Measurements from ENCODE around the gene TRIM49. TPM values are rescaled to one million over a fixed set of nuclear protein-coding genes. Genes with fewer than 3 reads are reported as not detected.
"Not testable (repeated sequence)": the region's sequence is repeated elsewhere in the genome, so short reads cannot be mapped to it uniquely, and the experiment has no call there.

The TRIM49 gene
- total RNA-seq, 1 donor from 2014 or later, result 0.32 TPM

- not testable (repeated sequence) for H3K27ac ChIP-seq (ENCODE audit: low read depth, low read length); H3K27me3 ChIP-seq (ENCODE audit: insufficient read depth, low read length); H3K36me3 Mint-ChIP-seq (ENCODE audit: low read depth, unreplicated experiment); H3K4me1 ChIP-seq (ENCODE audit: insufficient read depth, low read length); H3K4me3 Mint-ChIP-seq (ENCODE audit: unreplicated experiment); H3K9me3 Mint-ChIP-seq (ENCODE audit: unreplicated experiment); H3K79me2 ChIP-seq (ENCODE audit: insufficient read depth, low read length); H2AFZ ChIP-seq (ENCODE audit: low read depth, low read length); FAIRE-seq; H4K20me1 ChIP-seq (ENCODE audit: insufficient read depth, low read length); H3K4me1 Mint-ChIP-seq (ENCODE audit: low read depth, unreplicated experiment); H3K9ac ChIP-seq (ENCODE audit: low read length); H3K9me3 ChIP-seq (ENCODE audit: insufficient read depth, low read depth, low read length); H3K4me3 ChIP-seq (ENCODE audit: insufficient read depth, low read depth, low read length); H3K27me3 Mint-ChIP-seq (ENCODE audit: low read depth, unreplicated experiment); H3K4me2 ChIP-seq (ENCODE audit: low read length); H3K27ac Mint-ChIP-seq (ENCODE audit: unreplicated experiment); H3K36me3 ChIP-seq (ENCODE audit: insufficient read depth, low read length); DNase-seq (ENCODE audit: low read depth)
These were observed 57.6 kb downstream of the TRIM49 start for GRCh38 chr11:89750822-89751221.

Other genes starting within 250 kb of the TRIM49 start
- gene TRIM77, start 98.3 kb downstream of the TRIM49 start, total RNA-seq, result not detected in 2 replicates
- gene TRIM64B, start 69.9 kb upstream of the TRIM49 start, total RNA-seq, result 0.18 TPM in 1 of 2 replicates, not detected in the other
- gene TRIM49D1, start 113.7 kb upstream of the TRIM49 start, total RNA-seq, result 0.34 and 0.50 TPM in 2 replicates
- gene TRIM49D2, start 115.5 kb upstream of the TRIM49 start, total RNA-seq, result not detected in 2 replicates
- gene TRIM64, start 157.5 kb upstream of the TRIM49 start, total RNA-seq, result 0.10 and 0.18 TPM in 2 replicates
- gene TRIM49C, start 222.5 kb upstream of the TRIM49 start, total RNA-seq, result 0.45 TPM in 1 of 2 replicates, not detected in the other